Measurements from ENCODE around the gene SLC7A6. TPM values are rescaled to one million over a fixed set of nuclear protein-coding genes. Genes with fewer than 3 reads are reported as not detected.
A peak's percentile ranks its signal among the peaks of the same experiment; 100 is the strongest.

Gene SLC7A6
- total and polyA plus RNA-seq, 5 donors from 2014 or later, result 10.7 to 141 (median 18.8) TPM

- peak overlapping the region; percentile 82 for H3K27ac ChIP-seq (ENCODE audit: insufficient read depth, low read length, poor library complexity, severe bottlenecking)
- Mint-ChIP-seq H3K27me3 (no peaks in the 10 kb centered on the region), H3K9me3 (no peaks in the 10 kb centered on the region), H3K4me1 (peaks cover 30 to 81% (median 60%) of the 10 kb centered on the region in 4 donors), H3K27ac (peak overlapping the region; percentile 93 to 98 (median 98)), H3K4me3 (peak overlapping the region; percentile 50 to 88 (median 71)), H3K36me3 (peaks cover 38% of the 10 kb centered on the region)
- peaks cover 85% of the 10 kb centered on the region for H3K4me1 ChIP-seq (ENCODE audit: control insufficient read depth, insufficient read depth, low read length, poor library complexity, severe bottlenecking)
- H3K36me3 ChIP-seq (ENCODE audit: control insufficient read depth, insufficient read depth, low read length), result peaks cover 14% of the 10 kb centered on the region
- DNase-seq, result no peak
- no peaks in the 10 kb centered on the region for H3K27me3 ChIP-seq (ENCODE audit: control insufficient read depth, insufficient read depth, low read length)
- ATAC-seq (ENCODE audit: low read depth in 2 of 2), result no peak
- H3K4me3 ChIP-seq (ENCODE audit: low read depth, low read length), result peak overlapping the region; percentile 60
- H3K9me3 ChIP-seq (ENCODE audit: control insufficient read depth in 2 of 2, low read length in 2 of 2), result no peaks in the 10 kb centered on the region
These were observed 9.6 kb downstream of the SLC7A6 start for GRCh38 chr16:68273896-68274295.

GRCh38 chr16:68274441-68274840, 10.1 kb downstream of the SLC7A6 start:
- Histone ChIP-seq H3K27me3 (ENCODE audit: control insufficient read depth, insufficient read depth, low read length) (no peaks in the 10 kb centered on the region), H3K9me3 (ENCODE audit: control insufficient read depth in 2 of 2, low read length in 2 of 2) (no peaks in the 10 kb centered on the region), H3K27ac (ENCODE audit: insufficient read depth, low read length, poor library complexity, severe bottlenecking) (peak overlapping the region; percentile 82), H3K4me3 (ENCODE audit: low read depth, low read length) (peak overlapping the region; percentile 60), H3K4me1 (ENCODE audit: control insufficient read depth, insufficient read depth, low read length, poor library complexity, severe bottlenecking) (peaks cover 84% of the 10 kb centered on the region), H3K36me3 (ENCODE audit: control insufficient read depth, insufficient read depth, low read length) (peaks cover 14% of the 10 kb centered on the region)
- no peaks in the 10 kb centered on the region for H3K27me3 Mint-ChIP-seq
- peak overlapping the region; percentile 93 to 98 (median 98) for H3K27ac Mint-ChIP-seq
- H3K4me3 Mint-ChIP-seq, result peak overlapping the region; percentile 50 to 88 (median 71)
- no peak for DNase-seq
- H3K4me1 Mint-ChIP-seq, result peaks cover 24 to 81% (median 55%) of the 10 kb centered on the region in 4 donors
- ATAC-seq (ENCODE audit: low read depth in 2 of 2), result no peak
- no peaks in the 10 kb centered on the region for H3K9me3 Mint-ChIP-seq
- H3K36me3 Mint-ChIP-seq, result peaks cover 34% of the 10 kb centered on the region

- peak; percentile 86 for ATAC-seq (ENCODE audit: low read depth in 2 of 2)
- DNase-seq, result peak; percentile 33 to 80 (median 69)
- peak overlapping the region; percentile 82 for H3K27ac ChIP-seq (ENCODE audit: insufficient read depth, low read length, poor library complexity, severe bottlenecking)
- peak overlapping the region; percentile 73 for H3K4me3 ChIP-seq (ENCODE audit: low read depth, low read length)
- peak overlapping the region; percentile 77 to 87 (median 81) for H3K4me3 Mint-ChIP-seq
- H3K4me1 ChIP-seq (ENCODE audit: control insufficient read depth, insufficient read depth, low read length, poor library complexity, severe bottlenecking), result peaks cover 84% of the 10 kb centered on the region
- H3K27me3 Mint-ChIP-seq, result no peaks in the 10 kb centered on the region
- peaks cover 38% of the 10 kb centered on the region for H3K36me3 Mint-ChIP-seq
- H3K4me1 Mint-ChIP-seq, result peaks cover 28 to 78% (median 53%) of the 10 kb centered on the region in 4 donors
- H3K9me3 Mint-ChIP-seq, result no peaks in the 10 kb centered on the region
- H3K27me3 ChIP-seq (ENCODE audit: control insufficient read depth, insufficient read depth, low read length), result no peaks in the 10 kb centered on the region
- H3K27ac Mint-ChIP-seq, result peak overlapping the region; percentile 93 to 98 (median 98)
- peaks cover 14% of the 10 kb centered on the region for H3K36me3 ChIP-seq (ENCODE audit: control insufficient read depth, insufficient read depth, low read length)
- H3K9me3 ChIP-seq (ENCODE audit: control insufficient read depth in 2 of 2, low read length in 2 of 2), result no peaks in the 10 kb centered on the region
These were observed 11.4 kb downstream of the SLC7A6 start for GRCh38 chr16:68275611-68276191.

- H3K36me3 ChIP-seq (ENCODE audit: control insufficient read depth, insufficient read depth, low read length), result peaks cover 16% of the 10 kb centered on the region
- peaks cover 29 to 78% (median 52%) of the 10 kb centered on the region in 4 donors for H3K4me1 Mint-ChIP-seq
- peaks cover 84% of the 10 kb centered on the region for H3K4me1 ChIP-seq (ENCODE audit: control insufficient read depth, insufficient read depth, low read length, poor library complexity, severe bottlenecking)
- H3K9me3 Mint-ChIP-seq, result no peaks in the 10 kb centered on the region
- no peaks in the 10 kb centered on the region for H3K27me3 Mint-ChIP-seq
- peak overlapping the region; percentile 77 to 87 (median 81) for H3K4me3 Mint-ChIP-seq
- no peaks in the 10 kb centered on the region for H3K27me3 ChIP-seq (ENCODE audit: control insufficient read depth, insufficient read depth, low read length)
- peak overlapping the region; percentile 82 for H3K27ac ChIP-seq (ENCODE audit: insufficient read depth, low read length, poor library complexity, severe bottlenecking)
- peak overlapping the region; percentile 73 for H3K4me3 ChIP-seq (ENCODE audit: low read depth, low read length)
- no peaks in the 10 kb centered on the region for H3K9me3 ChIP-seq (ENCODE audit: control insufficient read depth in 2 of 2, low read length in 2 of 2)
- peak overlapping the region; percentile 93 to 98 (median 98) for H3K27ac Mint-ChIP-seq
- H3K36me3 Mint-ChIP-seq, result peaks cover 39% of the 10 kb centered on the region
- DNase-seq (no peak), ATAC-seq (ENCODE audit: low read depth in 2 of 2) (no peak)
These were observed 11.9 kb downstream of the SLC7A6 start for GRCh38 chr16:68276223-68276622.

- H3K27ac Mint-ChIP-seq, result peak overlapping the region; percentile 90 to 97 (median 92)
- Histone ChIP-seq H3K4me1 (ENCODE audit: control insufficient read depth, insufficient read depth, low read length, poor library complexity, severe bottlenecking) (peaks cover 83% of the 10 kb centered on the region), H3K4me3 (ENCODE audit: low read depth, low read length) (no peak overlapping the region), H3K27me3 (ENCODE audit: control insufficient read depth, insufficient read depth, low read length) (no peaks in the 10 kb centered on the region), H3K9me3 (ENCODE audit: control insufficient read depth in 2 of 2, low read length in 2 of 2) (no peaks in the 10 kb centered on the region), H3K27ac (ENCODE audit: insufficient read depth, low read length, poor library complexity, severe bottlenecking) (peak overlapping the region; percentile 58), H3K36me3 (ENCODE audit: control insufficient read depth, insufficient read depth, low read length) (peaks cover 12% of the 10 kb centered on the region)
- H3K4me1 Mint-ChIP-seq, result peaks cover 31 to 79% (median 57%) of the 10 kb centered on the region in 4 donors
- peaks cover 48% of the 10 kb centered on the region for H3K36me3 Mint-ChIP-seq
- no peak for DNase-seq
- H3K9me3 Mint-ChIP-seq, result no peaks in the 10 kb centered on the region
- H3K4me3 Mint-ChIP-seq, result peak overlapping the region in 3 of 4 donors; percentile 52 to 70 (median 52)
- ATAC-seq (ENCODE audit: low read depth in 2 of 2), result no peak
- no peaks in the 10 kb centered on the region for H3K27me3 Mint-ChIP-seq
These were observed 15.6 kb downstream of the SLC7A6 start for GRCh38 chr16:68279726-68280558.

- H3K4me1 ChIP-seq (ENCODE audit: control insufficient read depth, insufficient read depth, low read length, poor library complexity, severe bottlenecking), result peaks cover 83% of the 10 kb centered on the region
These were observed 17.2 kb downstream of the SLC7A6 start for GRCh38 chr16:68281368-68282063.

GRCh38 chr16:68282064-68282452, 17.7 kb downstream of the SLC7A6 start:
- Histone ChIP-seq H3K4me3 (ENCODE audit: low read depth, low read length) (peak overlapping the region; percentile 54), H3K27me3 (ENCODE audit: control insufficient read depth, insufficient read depth, low read length) (no peaks in the 10 kb centered on the region), H3K36me3 (ENCODE audit: control insufficient read depth, insufficient read depth, low read length) (peaks cover 11% of the 10 kb centered on the region), H3K27ac (ENCODE audit: insufficient read depth, low read length, poor library complexity, severe bottlenecking) (peak overlapping the region; percentile 58), H3K9me3 (ENCODE audit: control insufficient read depth in 2 of 2, low read length in 2 of 2) (no peaks in the 10 kb centered on the region), H3K4me1 (ENCODE audit: control insufficient read depth, insufficient read depth, low read length, poor library complexity, severe bottlenecking) (peaks cover 83% of the 10 kb centered on the region)
- ATAC-seq (ENCODE audit: low read depth in 2 of 2) (no peak), DNase-seq (no peak)
- H3K4me3 Mint-ChIP-seq, result peak overlapping the region in 3 of 4 donors; percentile 74 to 85 (median 76)
- H3K36me3 Mint-ChIP-seq, result peaks cover 45% of the 10 kb centered on the region
- no peaks in the 10 kb centered on the region for H3K27me3 Mint-ChIP-seq
- peaks cover 21 to 79% (median 59%) of the 10 kb centered on the region in 4 donors for H3K4me1 Mint-ChIP-seq
- no peaks in the 10 kb centered on the region for H3K9me3 Mint-ChIP-seq
- peak overlapping the region; percentile 89 to 95 (median 92) for H3K27ac Mint-ChIP-seq

More at GRCh38 chr16:68281368-68282063, 17.2 kb downstream of the SLC7A6 start:
- Histone ChIP-seq H3K27ac (ENCODE audit: insufficient read depth, low read length, poor library complexity, severe bottlenecking) (peak overlapping the region; percentile 58), H3K9me3 (ENCODE audit: control insufficient read depth in 2 of 2, low read length in 2 of 2) (no peaks in the 10 kb centered on the region), H3K36me3 (ENCODE audit: control insufficient read depth, insufficient read depth, low read length) (peaks cover 11% of the 10 kb centered on the region), H3K27me3 (ENCODE audit: control insufficient read depth, insufficient read depth, low read length) (no peaks in the 10 kb centered on the region), H3K4me3 (ENCODE audit: low read depth, low read length) (peak overlapping the region; percentile 54)
- peak overlapping the region; percentile 74 to 85 (median 78) for H3K4me3 Mint-ChIP-seq
- DNase-seq (peak in 2 of 3 donors; percentile 37 to 49), ATAC-seq (ENCODE audit: low read depth in 2 of 2) (no peak)
- no peaks in the 10 kb centered on the region for H3K27me3 Mint-ChIP-seq
- peaks cover 21 to 79% (median 58%) of the 10 kb centered on the region in 4 donors for H3K4me1 Mint-ChIP-seq
- no peaks in the 10 kb centered on the region for H3K9me3 Mint-ChIP-seq
- peaks cover 43% of the 10 kb centered on the region for H3K36me3 Mint-ChIP-seq
- H3K27ac Mint-ChIP-seq, result peak overlapping the region; percentile 89 to 95 (median 92)

Measured in CD4-positive, CD25-positive, alpha-beta regulatory T cell (primary cell).